Neuronal stem cell (in vitro differentiated cells): ENCODE results near the gene C11orf42.
"Not testable (repeated sequence)": the region's sequence is repeated elsewhere in the genome, so short reads cannot be mapped to it uniquely, and the experiment has no call there.

Experiments
- DNase-seq: peaks from one replicate; pipeline ENCODE4 v3.0.0-alpha.2; 2013; ENCODE audit warnings: low spot score
- H2AFZ ChIP-seq: one replicate; pipeline ENCODE4 v1.6.1; 2013; ENCODE audit warnings: mild to moderate bottlenecking, low read length, inconsistent platforms
- H2AK5ac ChIP-seq: 2 replicates; pipeline ENCODE4 v1.6.1; 2013; ENCODE audit warnings: low read depth, mild to moderate bottlenecking, inconsistent platforms, low read length, moderate library complexity, mixed read lengths
- H2BK120ac ChIP-seq: 2 replicates; pipeline ENCODE4 v1.6.1; 2013; ENCODE audit warnings: low read depth, mild to moderate bottlenecking, inconsistent platforms, low read length, moderate library complexity, mixed read lengths
- H2BK12ac ChIP-seq: one replicate; pipeline ENCODE4 v1.6.1; 2013; ENCODE audit warnings: low read length, inconsistent platforms
- H2BK15ac ChIP-seq: 2 replicates; pipeline ENCODE4 v1.6.1; 2013; ENCODE audit warnings: mild to moderate bottlenecking, low read length, inconsistent platforms, mixed read lengths
- H2BK5ac ChIP-seq: one replicate; pipeline ENCODE4 v1.6.1; 2013; ENCODE audit warnings: inconsistent platforms, mild to moderate bottlenecking, low read length, moderate library complexity
- H3K14ac ChIP-seq: one replicate; pipeline ENCODE4 v1.6.1; 2013; ENCODE audit warnings: low read length, inconsistent platforms
- H3K18ac ChIP-seq: 2 replicates; pipeline ENCODE4 v1.6.1; 2013; ENCODE audit warnings: low read length, inconsistent platforms
- H3K23ac ChIP-seq: 2 replicates; pipeline ENCODE4 v1.6.1; 2013; ENCODE audit warnings: low read depth, mild to moderate bottlenecking, mixed read lengths, low read length, inconsistent platforms; ENCODE audit not compliant: poor library complexity
- H3K27ac ChIP-seq: replicated peaks from 3 replicates; pipeline ENCODE4 v1.5.1; 2013; ENCODE audit warnings: low read length, inconsistent platforms
- H3K27me3 ChIP-seq, 3 experiments: 2 replicates each; pipeline ENCODE4 v1.6.1; 2013; ENCODE audit warnings: low read length in 3 of 3, mild to moderate bottlenecking in 2 of 3, inconsistent platforms in 1 of 3, low read depth in 1 of 3, mixed read lengths in 1 of 3, moderate library complexity in 1 of 3; ENCODE audit not compliant: control insufficient read depth in 3 of 3, insufficient read depth in 3 of 3
- H3K36me3 ChIP-seq, 2 donors: replicated peaks in 1 of 2; 2 replicates each; pipeline ENCODE4 v1.6.1; 2013; ENCODE audit warnings: low read length in 2 of 2; ENCODE audit not compliant: control insufficient read depth in 2 of 2, insufficient read depth in 2 of 2
- H3K4ac ChIP-seq: 2 replicates; pipeline ENCODE4 v1.6.1; 2013; ENCODE audit warnings: inconsistent platforms, mild to moderate bottlenecking, low read length, moderate library complexity
- H3K4me1 ChIP-seq, 2 donors: 1 replicate in 1 of 2; 2 replicates in 1 of 2; pipeline ENCODE4 v1.6.1; 2013; ENCODE audit warnings: low read length in 2 of 2, low read depth in 1 of 2; ENCODE audit not compliant: control insufficient read depth in 2 of 2, insufficient read depth in 1 of 2
- H3K4me2 ChIP-seq: one replicate; pipeline ENCODE4 v1.6.1; 2013; ENCODE audit warnings: mild to moderate bottlenecking, low read length, inconsistent platforms; ENCODE audit not compliant: insufficient read depth, poor library complexity, severe bottlenecking
- H3K4me3 ChIP-seq, 2 donors: 2 replicates each; pipeline ENCODE4 v1.5.1; 2013; ENCODE audit warnings: low read length in 2 of 2, mild to moderate bottlenecking in 2 of 2, inconsistent platforms in 1 of 2, moderate library complexity in 1 of 2
- H3K79me1 ChIP-seq: one replicate; pipeline ENCODE4 v1.6.1; 2013; ENCODE audit warnings: low read depth, mild to moderate bottlenecking, inconsistent platforms, low read length, moderate library complexity
- H3K9ac ChIP-seq: one replicate; pipeline ENCODE4 v1.6.1; 2013; ENCODE audit warnings: mild to moderate bottlenecking, low read depth, low read length, inconsistent platforms; ENCODE audit not compliant: poor library complexity
- H3K9me3 ChIP-seq, 2 donors: replicated peaks in 1 of 2; 2 replicates each; pipeline versions ENCODE3 to v1.6.1; 2013; ENCODE audit warnings: low read length in 2 of 2, mild to moderate bottlenecking in 2 of 2, inconsistent platforms in 1 of 2, low read depth in 1 of 2, mixed read lengths in 1 of 2, moderate library complexity in 1 of 2; ENCODE audit not compliant: control insufficient read depth in 2 of 2, insufficient read depth in 1 of 2
- H4K8ac ChIP-seq: one replicate; pipeline ENCODE4 v1.6.1; 2013; ENCODE audit warnings: low read depth, mild to moderate bottlenecking, inconsistent platforms, low read length, moderate library complexity
- H4K91ac ChIP-seq: one replicate; pipeline ENCODE4 v1.6.1; 2013; ENCODE audit warnings: low read length, low read depth, mild to moderate bottlenecking, inconsistent platforms; ENCODE audit not compliant: poor library complexity
- WGBS, 2 donors: extraction: QIAGEN DNeasy Blood & Tissue Kit; methylation state at CpG; one replicate each; pipeline ENCODE4 v1.1.7; 2013; ENCODE audit warnings: missing lambda C conversion rate in 2 of 2, mixed read lengths in 1 of 2; ENCODE audit not compliant: insufficient read length in 2 of 2, insufficient replicate concordance in 1 of 2; ENCODE audit errors: extremely low coverage in 2 of 2; 5-methylcytosine and 5-hydroxymethylcytosine counted together

C11orf42 gene

DNA sequence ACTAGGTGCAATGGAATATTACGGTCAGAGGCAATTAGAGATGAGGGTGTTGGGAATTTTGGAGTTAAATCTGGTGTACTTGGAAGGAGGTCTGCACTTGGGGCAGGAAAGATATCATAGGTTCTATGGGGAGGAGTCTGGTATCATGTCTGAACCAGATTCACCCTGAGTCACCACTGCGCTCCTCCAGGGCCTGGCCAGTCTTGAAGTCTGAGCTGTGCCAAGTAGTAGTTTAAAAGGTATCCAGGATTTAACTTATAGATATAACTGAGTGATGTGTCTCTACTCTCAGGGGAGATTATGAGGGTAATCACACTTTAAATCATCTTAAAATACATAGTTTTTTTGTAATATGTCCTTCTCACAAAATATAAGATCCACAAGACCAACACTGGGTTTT lies 40.2 kb downstream of the C11orf42 start:
- no peak for DNase-seq
- no peak overlapping the region for H2BK5ac ChIP-seq
- no peak overlapping the region for H2BK12ac ChIP-seq
- no peak overlapping the region for H3K4ac ChIP-seq
- H2AFZ ChIP-seq, result no peak overlapping the region
- no peak overlapping the region for H2BK15ac ChIP-seq
- WGBS, 2 donors, result 100% methylated on average over 1 of the region's 2 CpGs; no CpG with 5 or more reads in 1 of the 2 donors
- no peaks in the 10 kb centered on the region for H3K27me3 ChIP-seq
- H3K79me1 ChIP-seq, result no peaks in the 10 kb centered on the region
- H3K36me3 ChIP-seq, result no peaks in the 10 kb centered on the region
- H3K18ac ChIP-seq, result no peak overlapping the region
- H3K23ac ChIP-seq, result no peak overlapping the region
- H3K27ac ChIP-seq, result no peak overlapping the region
- H3K9ac ChIP-seq, result no peak overlapping the region
- no peak overlapping the region for H2BK120ac ChIP-seq
- H3K4me3 ChIP-seq, result no peak overlapping the region
- no peak overlapping the region for H2AK5ac ChIP-seq
- no peak overlapping the region for H3K14ac ChIP-seq
- H3K9me3 ChIP-seq, result peaks cover 0 to under 1% of the 10 kb centered on the region in 2 donors
- H4K91ac ChIP-seq, result no peak overlapping the region
- H4K8ac ChIP-seq, result no peak overlapping the region
- no peaks in the 10 kb centered on the region for H3K4me1 ChIP-seq
- no peak overlapping the region for H3K4me2 ChIP-seq

GRCh38 chr11:6248248-6248647 lies 42.9 kb downstream of the C11orf42 start:
- Histone ChIP-seq H3K27me3 (peaks cover 0 to 8% (median 0%) of the 10 kb centered on the region in 3 experiments), H3K23ac (no peak overlapping the region), H2BK120ac (no peak overlapping the region), H3K18ac (no peak overlapping the region), H3K27ac (no peak overlapping the region), H2BK12ac (no peak overlapping the region), H3K4me3 (no peak overlapping the region), H4K8ac (no peak overlapping the region), H3K4ac (no peak overlapping the region), H2BK5ac (no peak overlapping the region), H3K79me1 (no peaks in the 10 kb centered on the region), H2AK5ac (no peak overlapping the region), H3K14ac (no peak overlapping the region), H2BK15ac (no peak overlapping the region), H4K91ac (no peak overlapping the region), H3K4me1 (peaks cover 0 to 9% of the 10 kb centered on the region in 2 donors), H3K9me3 (no peaks in the 10 kb centered on the region), H2AFZ (no peak overlapping the region), H3K9ac (no peak overlapping the region), H3K4me2 (no peak overlapping the region), H3K36me3 (no peaks in the 10 kb centered on the region)
- DNase-seq, result no peak
- WGBS, 2 donors, result no CpG with 5 or more reads among the region's 1 CpG

DNA sequence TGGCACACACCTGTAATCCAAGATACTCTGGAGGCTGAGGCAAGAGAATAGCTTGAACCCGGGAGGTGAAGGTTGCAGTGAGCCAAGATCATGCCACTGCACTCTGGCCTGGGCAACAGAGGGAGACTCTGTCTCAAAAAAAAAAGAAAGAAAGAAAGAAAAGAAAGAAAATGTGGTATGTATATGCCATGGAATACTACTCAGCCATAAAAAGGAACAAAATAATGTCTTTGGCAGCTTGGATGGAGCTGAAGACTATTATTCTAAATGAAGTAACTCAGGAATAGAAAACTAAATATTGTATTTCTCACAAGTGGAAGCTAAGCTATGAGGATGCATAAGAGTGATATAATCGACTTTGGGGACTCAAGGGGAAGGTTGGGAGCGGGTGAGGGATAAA lies 43.5 kb downstream of the C11orf42 start:
- H2AFZ ChIP-seq, DNase-seq, H3K9ac ChIP-seq, H3K4ac ChIP-seq, H3K36me3 ChIP-seq, H4K8ac ChIP-seq, H4K91ac ChIP-seq, H2BK12ac ChIP-seq, H3K14ac ChIP-seq, H3K18ac ChIP-seq, H3K4me2 ChIP-seq, H3K4me1 ChIP-seq, H3K4me3 ChIP-seq, H2BK120ac ChIP-seq, H3K9me3 ChIP-seq, H3K27ac ChIP-seq, H2BK5ac ChIP-seq, H3K79me1 ChIP-seq, H2AK5ac ChIP-seq, H3K23ac ChIP-seq, H2BK15ac ChIP-seq: not testable (repeated sequence)
- H3K27me3 ChIP-seq, result peaks cover 0 to 13% (median 0%) of the 10 kb centered on the region in 3 experiments
- WGBS, 2 donors, result no CpG with 5 or more reads among the region's 3 CpGs

GRCh38 chr11:6249770-6250555 lies 44.6 kb downstream of the C11orf42 start:
- H3K4ac ChIP-seq, result no peak overlapping the region
- no peak overlapping the region for H3K4me2 ChIP-seq
- no peak overlapping the region for H3K18ac ChIP-seq
- H3K79me1 ChIP-seq, result no peaks in the 10 kb centered on the region
- no peak overlapping the region for H3K23ac ChIP-seq
- H2AFZ ChIP-seq, result no peak overlapping the region
- H3K9ac ChIP-seq, result no peak overlapping the region
- no peak overlapping the region for H4K8ac ChIP-seq
- no peak overlapping the region for H3K4me3 ChIP-seq
- H3K27me3 ChIP-seq, result peaks cover 0 to 21% (median 0%) of the 10 kb centered on the region in 3 experiments
- H3K9me3 ChIP-seq, result no peaks in the 10 kb centered on the region
- no peak overlapping the region for H2BK120ac ChIP-seq
- H2AK5ac ChIP-seq, result no peak overlapping the region
- H2BK15ac ChIP-seq, result no peak overlapping the region
- no peak overlapping the region for H2BK12ac ChIP-seq
- peaks cover 0 to 9% of the 10 kb centered on the region in 2 donors for H3K4me1 ChIP-seq
- H3K36me3 ChIP-seq, result no peaks in the 10 kb centered on the region
- no peak for DNase-seq
- H3K27ac ChIP-seq, result no peak overlapping the region
- WGBS, 2 donors, result no CpG with 5 or more reads among the region's 3 CpGs
- H3K14ac ChIP-seq, result no peak overlapping the region
- no peak overlapping the region for H4K91ac ChIP-seq
- H2BK5ac ChIP-seq, result no peak overlapping the region
